Esophagus muscularis mucosa (tissue), 3 donors: Measurements from ENCODE around the gene STK32B.

ENCODE experiments used
- POLR2A ChIP-seq: fragments of 450-650 bp; IDR thresholded peaks from one replicate; pipeline ENCODE4 v1.6.1; 2017; ENCODE audit warnings: antibody characterized with exemption, moderate library complexity, mild to moderate bottlenecking, low read depth
- POLR2AphosphoS5 ChIP-seq, 2 donors: sonication (generic); formaldehyde crosslinking; IDR thresholded peaks; one replicate each; pipeline ENCODE4 v1.6.1; 2017; ENCODE audit warnings: antibody characterized with exemption in 2 of 2
- TF ChIP-seq, protein P1 (sequence below), 3 experiments: fragments of 200-600 bp in 2 of 3; fragments of 450-650 bp in 1 of 3; sonication (generic) in 2 of 3; IDR thresholded peaks; one replicate each; pipeline ENCODE4 v1.5.1; 2017 to 2019; ENCODE audit warnings: antibody characterized with exemption in 3 of 3, mild to moderate bottlenecking in 2 of 3, moderate library complexity in 1 of 3

DNA sequence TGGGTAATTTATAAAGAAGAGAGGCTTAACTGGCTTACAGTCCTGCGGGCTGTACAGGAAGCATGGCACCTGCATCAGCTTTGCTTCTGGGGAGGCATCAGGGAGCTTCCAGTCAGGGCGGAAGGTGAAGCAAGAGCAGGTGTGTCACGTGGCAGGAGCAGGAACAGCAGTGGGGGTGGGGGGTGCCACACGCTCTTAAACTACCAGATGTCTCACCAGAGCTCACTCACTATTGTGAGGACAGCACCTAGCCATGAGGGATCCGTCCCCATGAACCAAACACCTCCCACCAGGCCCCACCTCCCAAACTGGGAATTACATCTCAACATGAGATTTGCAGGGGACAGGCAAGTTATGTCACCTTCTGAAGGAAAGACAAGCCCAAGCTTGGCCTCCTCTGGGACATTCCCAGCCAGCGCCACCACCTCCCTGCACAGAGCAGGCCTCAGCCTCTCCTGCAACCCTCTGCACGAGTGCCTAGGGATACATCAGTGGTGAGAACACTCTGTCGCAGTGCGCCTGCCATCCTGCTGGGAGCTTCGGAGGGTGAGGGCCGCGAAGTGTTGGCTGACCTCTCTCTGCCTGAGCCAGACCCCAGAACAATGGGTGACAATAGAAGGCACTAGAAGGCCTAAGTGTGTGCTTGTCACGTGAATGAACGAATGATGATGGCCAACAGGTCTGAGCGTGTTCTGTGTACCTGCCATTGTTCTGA lies 412.8 kb downstream of the STK32B start:
- TF ChIP-seq, protein P1, sequence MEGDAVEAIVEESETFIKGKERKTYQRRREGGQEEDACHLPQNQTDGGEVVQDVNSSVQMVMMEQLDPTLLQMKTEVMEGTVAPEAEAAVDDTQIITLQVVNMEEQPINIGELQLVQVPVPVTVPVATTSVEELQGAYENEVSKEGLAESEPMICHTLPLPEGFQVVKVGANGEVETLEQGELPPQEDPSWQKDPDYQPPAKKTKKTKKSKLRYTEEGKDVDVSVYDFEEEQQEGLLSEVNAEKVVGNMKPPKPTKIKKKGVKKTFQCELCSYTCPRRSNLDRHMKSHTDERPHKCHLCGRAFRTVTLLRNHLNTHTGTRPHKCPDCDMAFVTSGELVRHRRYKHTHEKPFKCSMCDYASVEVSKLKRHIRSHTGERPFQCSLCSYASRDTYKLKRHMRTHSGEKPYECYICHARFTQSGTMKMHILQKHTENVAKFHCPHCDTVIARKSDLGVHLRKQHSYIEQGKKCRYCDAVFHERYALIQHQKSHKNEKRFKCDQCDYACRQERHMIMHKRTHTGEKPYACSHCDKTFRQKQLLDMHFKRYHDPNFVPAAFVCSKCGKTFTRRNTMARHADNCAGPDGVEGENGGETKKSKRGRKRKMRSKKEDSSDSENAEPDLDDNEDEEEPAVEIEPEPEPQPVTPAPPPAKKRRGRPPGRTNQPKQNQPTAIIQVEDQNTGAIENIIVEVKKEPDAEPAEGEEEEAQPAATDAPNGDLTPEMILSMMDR (IDR thresholded peaks at IDR 0.05): no peak
- TF ChIP-seq POLR2AphosphoS5 (IDR thresholded peaks at IDR 0.05) (no peak), POLR2A (no peak)
